DLD1 (cell line): Measurements from ENCODE around the gene FAM186B.

Source experiments
- in situ Hi-C: cut with HindIII; loops from 2 replicates; pipeline ENCODE4 v1.10.0; 2017; ENCODE audit warnings: low sequenced_read_pairs

FAM186B gene

DNA sequence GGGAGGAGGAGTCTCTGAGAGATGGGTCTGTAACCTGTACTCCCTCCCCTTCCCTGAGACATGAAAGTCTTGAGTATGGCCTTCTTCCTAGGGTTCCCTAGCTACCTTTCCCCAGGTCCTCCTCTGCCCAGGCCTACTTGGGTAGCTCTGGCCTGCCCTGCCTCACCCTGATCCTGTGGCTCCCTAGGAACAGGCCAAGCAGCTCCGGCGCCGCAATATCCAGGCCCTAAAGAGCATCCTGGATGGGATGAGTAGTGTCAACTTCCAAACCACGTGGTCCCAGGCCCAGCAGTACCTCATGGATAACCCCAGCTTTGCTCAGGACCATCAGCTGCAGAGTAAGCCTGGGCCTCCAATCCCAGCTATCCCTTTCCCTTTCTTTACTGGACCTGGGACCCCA is 30.2 kb upstream of the FAM186B start:
- in situ Hi-C loops = no loop called here

DNA sequence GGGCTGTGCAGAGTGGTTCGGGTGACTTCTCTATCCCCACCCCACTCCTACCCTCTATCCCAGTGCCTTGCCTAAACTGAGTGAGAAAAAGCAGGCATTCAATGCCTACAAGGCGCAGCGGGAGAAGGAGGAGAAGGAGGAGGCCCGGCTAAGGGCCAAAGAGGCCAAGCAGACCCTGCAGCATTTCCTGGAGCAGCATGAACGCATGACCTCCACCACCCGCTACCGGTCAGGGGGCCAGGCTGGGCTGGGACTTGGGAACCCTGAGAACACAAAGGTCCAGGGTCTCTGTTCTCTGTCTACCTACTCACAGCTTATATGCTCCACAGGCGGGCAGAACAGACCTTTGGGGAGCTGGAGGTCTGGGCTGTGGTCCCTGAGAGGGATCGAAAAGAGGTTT is 29.6 kb upstream of the FAM186B start:
- in situ Hi-C loops = no loop called here

DNA sequence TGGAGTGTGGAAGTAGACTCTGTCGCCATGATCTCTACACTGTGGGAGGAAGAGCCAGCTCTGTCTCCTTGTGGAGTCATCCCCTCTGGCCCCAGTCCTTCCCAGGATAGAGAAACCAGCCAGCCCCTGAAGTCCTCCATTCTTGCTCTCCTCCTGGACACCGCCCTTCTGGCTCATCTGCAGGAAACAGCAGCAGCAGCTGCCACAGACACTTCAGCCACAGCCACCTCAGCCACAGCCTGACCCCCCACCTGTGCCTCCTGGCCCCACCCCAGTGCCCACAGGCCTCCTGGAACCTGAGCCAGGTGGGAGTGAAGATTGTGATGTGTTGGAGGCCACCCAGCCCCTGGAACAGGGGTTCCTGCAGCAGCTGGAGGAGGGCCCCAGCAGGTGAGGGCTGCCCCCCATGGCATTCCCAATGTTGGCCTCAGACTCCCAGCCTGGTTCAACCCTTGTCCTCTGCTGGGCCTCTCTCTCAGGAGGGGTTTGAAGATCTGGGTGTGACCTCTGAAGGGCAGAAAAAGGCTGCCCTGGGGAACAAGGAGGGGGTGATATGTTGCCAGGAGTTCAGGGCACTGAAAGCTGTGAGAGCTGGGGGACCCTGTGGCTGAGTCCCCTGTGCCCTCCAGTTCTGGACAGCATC is 28.4 kb upstream of the FAM186B start:
- in situ Hi-C loops = no loop called here

DNA sequence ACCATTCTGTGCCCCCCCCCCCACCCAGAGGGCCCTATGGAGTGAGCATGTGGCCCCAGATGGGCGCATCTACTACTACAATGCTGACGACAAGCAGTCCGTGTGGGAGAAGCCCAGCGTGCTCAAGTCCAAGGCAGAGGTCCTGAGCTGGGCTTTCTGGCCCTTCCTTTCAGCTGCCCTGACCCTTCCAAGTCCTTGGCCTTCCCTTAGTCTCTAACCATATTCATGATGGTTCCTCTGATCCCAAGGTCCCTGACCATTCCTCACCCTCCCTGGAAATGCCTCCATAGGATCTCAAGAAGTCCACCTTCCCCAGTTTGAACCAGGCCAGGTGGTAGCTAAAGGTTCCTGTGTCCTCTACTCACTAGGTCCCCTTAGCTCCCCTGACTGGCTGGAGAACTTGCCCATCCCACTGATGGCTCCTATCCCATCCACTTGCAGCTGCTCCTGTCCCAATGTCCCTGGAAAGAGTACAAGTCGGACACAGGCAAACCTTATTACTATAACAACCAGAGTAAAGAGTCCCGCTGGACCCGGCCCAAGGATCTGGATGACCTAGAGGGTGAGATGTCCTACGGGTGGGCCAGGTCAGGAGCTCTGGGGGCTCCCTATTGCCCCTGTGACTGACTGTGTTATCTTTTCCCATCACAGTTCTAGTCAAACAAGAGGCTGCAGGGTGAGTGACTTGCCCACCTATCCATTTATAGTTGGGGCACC is 27.7 kb upstream of the FAM186B start:
- in situ Hi-C loops = no loop called here

DNA sequence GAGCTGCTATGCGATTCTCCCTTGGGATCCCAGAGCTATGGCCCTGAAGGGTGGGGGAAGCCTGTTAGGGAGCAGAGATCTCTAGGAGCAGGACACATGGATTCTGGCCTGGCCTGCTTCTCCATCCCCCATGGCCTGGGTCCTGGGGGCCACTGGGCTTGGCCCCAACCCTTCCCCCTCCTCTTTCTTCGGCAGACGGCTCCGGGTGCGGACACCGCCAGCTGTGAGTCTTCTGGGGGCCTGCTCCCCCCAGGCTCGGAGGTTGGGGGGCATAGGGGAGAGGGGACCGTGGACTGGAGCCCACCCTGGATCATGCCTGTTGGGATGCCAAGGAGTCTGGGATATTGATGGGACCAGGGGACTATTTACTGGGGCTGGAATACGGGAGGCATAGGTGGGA is 27.0 kb upstream of the FAM186B start:
- in situ Hi-C loops = no loop called here

DNA sequence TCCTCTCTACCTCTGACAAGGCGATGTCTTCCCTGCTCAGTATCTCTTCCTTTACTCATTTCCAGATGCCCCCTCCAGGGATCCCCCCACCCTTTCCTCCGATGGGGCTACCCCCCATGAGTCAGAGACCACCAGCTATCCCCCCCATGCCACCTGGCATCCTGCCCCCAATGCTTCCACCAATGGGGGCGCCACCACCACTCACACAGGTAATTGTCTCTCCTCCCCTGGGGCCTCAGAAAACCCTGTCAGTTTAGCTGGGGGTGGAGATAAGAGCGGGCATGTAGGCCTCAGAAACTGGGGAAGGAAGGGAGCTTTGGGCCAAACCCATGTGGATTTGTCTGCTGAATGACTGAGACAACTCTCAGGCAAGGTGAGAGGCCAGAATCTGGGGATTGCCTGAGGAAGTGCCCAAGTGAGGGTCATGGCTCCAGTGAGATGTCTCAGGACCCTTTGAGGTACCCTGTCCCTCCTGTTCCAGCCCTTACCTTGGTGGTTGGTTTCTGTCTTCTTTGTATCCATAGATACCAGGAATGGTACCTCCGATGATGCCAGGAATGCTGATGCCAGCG is 26.0 kb upstream of the FAM186B start:
- in situ Hi-C loops = no loop called here

DNA sequence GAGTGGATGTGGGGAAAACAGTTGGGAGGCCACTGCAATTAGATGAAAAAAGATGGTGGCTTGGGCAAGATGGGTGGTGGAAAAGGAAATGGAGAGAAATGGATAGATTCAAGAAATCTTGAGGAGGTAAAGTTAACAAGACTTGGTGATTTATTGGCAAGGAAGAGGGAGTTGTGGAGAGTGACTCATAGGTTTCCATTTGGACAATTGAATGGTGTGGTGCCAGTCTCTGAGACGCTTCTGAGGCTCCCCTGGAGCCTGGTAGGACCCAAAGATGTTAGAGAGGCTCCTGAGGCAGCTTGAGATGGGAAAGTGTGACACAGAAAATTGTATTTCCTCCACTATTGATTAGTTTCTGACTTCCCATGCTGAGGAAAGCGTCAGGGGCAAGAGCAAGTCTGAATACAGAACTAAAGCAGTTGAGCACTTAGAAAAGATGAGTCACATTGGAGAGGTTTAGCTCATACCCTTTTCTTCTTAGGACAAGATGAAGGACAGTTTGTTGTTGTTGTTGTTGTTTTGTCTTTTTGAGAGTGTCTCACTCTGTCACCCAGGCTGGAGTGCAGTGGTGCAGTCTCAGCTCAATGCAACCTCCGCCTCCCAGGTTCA is 22.4 kb upstream of the FAM186B start:
- in situ Hi-C loops = no loop called here

DNA sequence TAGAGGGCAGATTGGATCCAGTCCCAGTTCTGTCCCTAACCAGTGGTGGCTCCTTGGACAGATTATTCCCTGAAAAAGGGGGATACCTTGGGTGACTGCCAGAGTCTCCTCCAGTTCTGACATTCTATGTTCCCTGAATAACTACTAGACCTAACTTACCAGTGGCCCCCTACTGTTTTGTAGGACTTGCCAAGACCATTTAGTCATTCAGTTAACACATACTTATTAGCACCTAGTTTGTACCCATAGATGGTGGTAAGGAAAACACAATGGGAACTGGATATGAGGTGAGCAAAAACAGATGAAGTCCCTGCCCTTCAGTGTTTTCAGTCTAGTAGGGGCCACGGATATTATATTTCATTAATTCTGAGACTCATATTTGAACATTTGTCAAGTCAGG is 21.4 kb upstream of the FAM186B start:
- in situ Hi-C loops = no loop called here

DNA sequence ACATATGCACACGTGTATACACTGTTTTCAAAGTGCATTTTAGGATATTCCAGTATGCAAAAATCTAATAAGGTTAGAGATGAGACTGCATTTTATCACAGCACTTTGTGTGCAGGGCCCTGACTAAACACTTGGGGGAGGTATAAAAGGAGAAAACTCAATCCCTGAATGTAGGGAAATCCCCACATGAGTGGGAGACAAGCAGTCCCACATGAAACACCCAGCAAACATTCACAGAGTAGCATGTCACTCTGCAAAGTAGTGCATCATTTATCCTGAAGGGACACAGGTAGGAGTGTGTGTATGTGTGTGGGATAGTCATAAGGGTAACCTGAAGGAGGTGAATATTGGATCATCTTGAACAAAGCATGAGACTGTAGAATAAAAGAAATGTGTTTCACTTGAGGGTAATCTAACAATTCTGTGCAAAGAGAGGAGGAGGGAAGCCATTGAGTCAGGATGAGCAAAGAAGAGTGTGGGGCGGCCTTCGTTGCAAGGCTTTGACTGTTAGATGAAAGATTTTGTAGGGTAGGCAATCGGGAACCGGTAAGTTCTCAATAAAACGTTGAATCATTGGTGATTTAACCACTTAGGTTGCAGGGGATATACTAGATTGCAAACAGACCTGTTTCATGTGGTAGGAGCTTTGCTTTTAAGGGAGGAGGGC is 20.9 kb upstream of the FAM186B start:
- in situ Hi-C loops = no loop called here

DNA sequence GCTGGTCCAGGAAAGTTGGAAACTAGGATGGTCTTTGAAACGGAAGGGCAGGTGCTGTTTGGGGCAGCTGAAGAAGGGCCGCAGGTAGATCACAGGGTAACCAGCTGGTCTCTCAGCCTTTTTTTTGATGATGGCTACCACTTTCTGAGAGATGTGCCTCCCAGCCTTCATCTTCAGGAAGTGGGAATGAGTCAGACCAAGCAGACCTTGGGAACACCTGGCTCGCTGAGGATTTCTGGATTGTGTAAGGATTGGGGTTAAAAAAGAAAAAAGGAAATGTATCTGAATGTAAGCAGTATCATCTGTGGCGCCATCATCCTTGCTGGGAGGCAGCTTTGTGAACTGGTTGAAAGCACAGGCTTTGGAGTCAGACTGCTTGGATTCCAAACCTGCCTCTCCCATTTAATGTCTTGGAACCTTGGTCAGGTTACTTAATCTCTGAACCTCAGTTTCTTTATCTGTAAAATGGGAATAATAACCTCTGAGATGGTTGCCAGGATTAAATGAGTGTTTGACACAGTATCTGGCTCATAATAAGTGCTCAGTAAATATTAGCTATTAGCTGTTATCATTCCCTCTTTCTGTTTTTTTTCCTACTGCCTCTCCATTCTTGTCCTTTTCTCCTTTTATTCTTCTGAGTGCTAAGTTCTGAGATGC is 19.6 kb upstream of the FAM186B start:
- in situ Hi-C loops = no loop called here

DNA sequence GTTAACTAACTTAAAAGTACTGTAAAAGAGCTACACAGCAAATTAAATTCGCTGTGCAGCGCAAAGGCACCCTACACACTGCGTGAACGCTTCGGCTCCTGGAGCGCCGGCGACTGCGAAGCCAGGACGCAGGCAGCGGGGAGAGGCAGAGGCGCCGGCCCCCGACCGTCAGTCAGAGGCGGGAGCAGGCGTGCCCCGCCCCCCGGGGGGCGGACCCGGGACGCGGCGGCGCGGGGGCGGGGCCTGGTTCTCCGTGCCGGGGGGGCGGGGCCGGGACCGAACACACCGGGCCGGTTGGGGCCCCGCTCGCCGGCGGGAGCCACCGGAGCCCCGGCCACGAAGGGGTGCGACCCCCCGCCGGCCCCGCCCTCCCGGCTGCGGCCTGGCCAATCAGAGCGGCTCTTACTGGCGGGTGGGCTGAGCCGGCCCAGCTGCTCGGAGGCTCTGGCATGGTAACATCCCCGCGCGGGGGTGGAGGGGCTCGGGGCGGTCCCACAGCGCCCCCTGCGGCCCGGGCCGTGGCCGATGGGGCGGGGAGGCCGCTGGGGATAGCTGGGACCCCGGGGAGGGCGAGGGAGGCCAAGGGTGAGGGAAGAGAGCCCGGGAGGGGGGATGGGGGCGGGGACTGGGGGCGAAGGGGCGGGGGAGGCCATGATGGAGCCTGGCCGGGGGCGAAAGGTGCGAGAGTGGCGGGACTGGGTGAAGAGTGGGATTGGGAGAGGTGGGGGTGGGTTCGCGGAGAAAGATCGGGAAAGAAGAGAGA is 17.9 kb upstream of the FAM186B start, which contains the start of gene PRPF40B:
Gene PRPF40B, plus strand, starts transcription at position 420 of the 763 bp plus-strand sequence. Its CDS starts 30 bp downstream, at position 450.
- in situ Hi-C loops = no loop called here

DNA sequence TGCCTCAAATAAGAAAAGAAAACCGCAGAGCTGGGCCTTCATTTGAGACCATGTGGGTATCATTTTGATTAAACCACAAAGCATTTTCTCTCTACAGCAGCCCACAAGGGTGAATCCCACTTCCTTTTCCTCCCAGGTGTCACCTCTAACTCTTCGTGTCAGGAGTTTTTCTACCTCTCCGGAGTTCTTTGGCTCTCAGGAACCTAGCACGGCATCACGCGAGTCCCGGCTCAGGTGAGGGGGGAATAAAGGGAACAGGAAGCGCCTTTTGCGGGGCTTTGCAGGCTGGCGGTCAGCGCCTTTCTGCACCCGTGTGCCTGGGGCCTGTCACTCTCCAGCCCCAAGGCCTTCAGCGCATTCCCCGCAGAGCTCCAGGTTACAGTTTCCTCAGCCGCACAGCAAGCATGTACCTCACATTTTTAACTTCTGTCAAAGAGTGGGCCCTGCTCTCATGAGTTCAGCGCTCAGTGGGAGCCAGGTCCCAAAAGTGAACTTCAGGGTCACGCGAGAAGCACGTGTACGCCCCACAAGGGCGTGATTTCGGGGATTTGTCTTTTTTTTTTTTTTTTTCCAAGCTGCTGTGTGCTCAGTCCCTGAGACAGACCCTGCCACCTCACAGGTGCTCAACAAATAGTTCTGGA is 17.2 kb upstream of the FAM186B start:
- in situ Hi-C loops = no loop called here

DNA sequence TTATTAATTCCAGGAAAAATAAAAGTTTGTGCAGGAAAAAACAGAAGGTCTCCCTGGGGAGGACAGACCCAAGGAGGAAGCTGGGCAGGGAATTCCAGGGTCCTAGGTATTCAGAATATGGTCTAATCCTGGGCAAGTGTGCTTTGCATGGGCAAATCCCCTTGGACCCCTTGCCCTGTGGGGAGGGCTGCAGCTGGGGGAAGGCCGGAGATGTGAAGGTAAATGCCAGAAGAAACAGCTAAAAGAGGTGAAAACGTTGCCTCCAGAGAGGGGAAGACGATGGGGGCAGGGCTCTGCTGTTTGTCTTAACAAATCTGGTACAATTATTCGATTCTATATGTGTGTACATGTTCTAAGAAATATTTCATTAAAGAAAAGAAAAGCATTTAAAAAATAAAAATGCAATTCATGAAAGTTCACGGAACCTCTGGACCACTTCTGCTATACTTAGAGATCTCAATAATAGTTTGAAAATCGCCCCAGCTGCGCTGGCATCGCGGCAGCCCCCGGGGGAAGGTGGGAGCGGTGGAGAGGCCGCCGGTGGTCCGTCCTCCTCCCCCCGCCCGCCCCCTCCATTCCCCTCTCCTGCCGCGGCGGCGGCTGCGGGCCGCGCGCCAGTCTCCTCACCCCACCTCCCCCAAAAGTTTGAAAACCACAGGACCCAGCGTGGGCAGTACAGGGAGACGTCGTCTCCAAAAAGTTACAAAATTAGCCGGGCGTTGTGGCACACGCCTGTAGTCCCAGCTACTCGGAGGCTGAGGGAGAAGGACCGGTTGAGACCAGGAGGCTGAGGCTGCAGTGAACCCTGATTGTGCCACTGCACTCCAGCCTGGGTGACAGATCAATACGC is 16.4 kb upstream of the FAM186B start:
- in situ Hi-C loops = no loop called here

DNA sequence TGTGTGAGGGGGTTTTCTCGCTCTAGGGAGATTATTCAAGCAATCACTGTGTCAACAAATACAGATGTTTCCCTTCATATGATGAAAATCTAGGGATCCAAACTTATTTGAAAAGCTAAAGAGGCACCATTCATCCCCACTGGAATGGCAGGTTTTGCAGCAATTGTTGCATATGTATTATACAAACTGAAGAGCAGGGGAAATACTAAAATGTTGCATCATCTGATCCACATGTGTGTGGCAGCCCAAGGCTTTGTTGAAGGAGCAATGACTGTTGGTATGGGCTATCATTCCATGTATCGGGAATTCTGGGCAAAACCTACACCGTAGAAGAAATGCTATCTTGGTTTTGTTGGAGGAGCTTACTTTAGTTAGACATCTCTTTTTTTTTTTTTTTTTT is 13.8 kb upstream of the FAM186B start:
- in situ Hi-C loops = no loop called here

DNA sequence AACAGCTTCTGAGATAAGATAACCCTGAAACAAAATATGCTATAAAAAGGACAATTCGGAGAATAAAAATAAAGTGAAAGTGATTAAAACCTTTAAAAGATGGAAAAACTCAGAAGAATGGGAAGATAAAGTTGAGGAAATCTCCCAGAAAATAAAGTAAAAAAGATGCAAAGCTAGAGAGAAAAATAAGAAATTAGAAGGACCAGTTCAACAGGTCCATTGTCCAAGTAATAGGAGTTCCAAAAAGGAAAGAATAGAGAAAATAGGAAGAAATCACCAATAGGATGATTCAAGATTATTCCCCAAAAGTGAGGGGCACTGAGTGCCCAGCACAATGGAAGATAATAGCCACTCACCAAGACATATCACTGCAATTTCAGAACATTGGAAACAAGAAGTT is 13.1 kb upstream of the FAM186B start:
- in situ Hi-C loops = no loop called here

DNA sequence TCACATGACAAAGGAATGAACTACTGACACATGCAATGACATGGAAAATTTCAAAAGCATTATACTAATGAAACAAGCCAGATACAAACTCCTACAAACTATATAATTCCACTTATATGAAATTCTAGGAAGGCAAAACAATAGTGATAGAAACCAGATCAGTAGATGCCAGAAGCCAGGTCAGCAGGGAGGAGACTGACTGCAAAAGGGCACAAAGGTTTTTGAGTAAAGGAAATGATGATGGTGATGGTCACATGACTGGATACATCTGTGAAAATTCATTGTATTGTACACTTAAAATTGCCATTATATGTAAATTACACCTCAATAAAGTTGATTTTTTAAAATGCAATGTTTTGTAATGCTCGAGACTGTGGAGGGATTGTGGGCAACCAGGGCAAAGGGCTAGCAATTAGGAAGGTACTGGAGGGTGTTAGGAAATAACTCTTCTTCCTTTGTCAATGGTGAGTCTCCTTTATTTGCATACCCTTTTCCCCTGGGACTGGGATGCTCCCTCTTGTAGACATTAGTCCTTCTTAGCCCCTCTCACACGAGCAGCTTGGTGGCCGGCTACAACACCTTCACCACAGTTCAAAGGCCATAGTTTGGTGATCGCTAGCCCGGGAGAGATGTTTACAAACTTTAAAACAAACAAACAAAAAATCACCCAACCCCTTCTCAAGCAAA is 11.2 kb upstream of the FAM186B start:
- in situ Hi-C loops = no loop called here

DNA sequence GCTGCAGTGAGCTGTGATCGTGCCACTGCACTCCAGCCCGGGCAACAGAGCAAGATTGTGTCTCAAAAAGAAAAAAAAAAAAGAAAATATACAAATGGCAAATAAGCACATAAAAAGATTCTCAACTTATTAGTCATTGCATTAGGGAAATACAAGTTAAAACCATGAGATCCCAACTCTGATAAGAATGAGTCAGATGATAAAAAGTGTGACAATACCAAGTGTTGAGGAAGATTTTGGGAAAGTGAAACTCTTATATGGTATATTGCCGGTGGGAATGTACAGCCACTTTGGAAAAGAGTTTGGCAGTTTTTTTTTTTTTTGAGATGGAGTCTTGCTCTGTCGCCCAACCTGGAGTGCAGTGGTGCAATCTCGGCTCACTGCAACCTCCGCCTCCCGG is 10.3 kb upstream of the FAM186B start:
- in situ Hi-C loops = no loop called here

DNA sequence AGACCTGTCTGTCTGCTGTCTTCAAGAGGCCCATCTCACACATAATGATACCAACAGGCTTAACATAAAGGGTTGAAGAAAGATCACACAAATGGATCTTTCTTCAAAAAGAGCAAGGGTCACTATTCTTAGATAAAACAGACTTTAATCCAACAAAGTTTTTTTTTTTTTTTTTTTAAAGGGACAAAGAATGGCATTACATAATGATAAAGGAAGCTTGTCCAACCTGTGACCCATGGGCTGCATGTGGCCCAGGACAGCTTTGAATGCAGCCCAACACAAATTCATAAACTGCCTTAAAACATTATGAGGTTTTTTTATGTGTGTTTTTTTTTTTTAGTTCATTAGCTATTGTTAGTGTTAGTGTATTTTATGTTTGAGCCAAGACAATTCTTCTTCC is 6.8 kb upstream of the FAM186B start:
- in situ Hi-C loops = no loop called here
